Bronchial epithelial cell (primary cell): ENCODE data around the gene PTPN21. TPM values are rescaled to one million over a fixed set of nuclear protein-coding genes. Genes with fewer than 3 reads are reported as not detected.

Experiments used
- DNase-seq: peaks from one replicate; pipeline ENCODE4 v3.0.0-alpha.2; 2010; ENCODE audit warnings: low read depth
- FAIRE-seq: peaks from 2 replicates; lab custom pipeline; 2011; peaks lifted over from hg19 to GRCh38; lab: Jason Lieb, UNC
- H3K27me3 ChIP-seq: 2 replicates; pipeline ENCODE4 v1.5.1; 2011; ENCODE audit warnings: low read length; ENCODE audit not compliant: control insufficient read depth, insufficient read depth
- H3K36me3 ChIP-seq: 2 replicates; pipeline ENCODE4 v1.5.1; 2011; ENCODE audit warnings: low read length; ENCODE audit not compliant: control insufficient read depth, insufficient read depth
- H3K4me3 ChIP-seq: 2 replicates; pipeline ENCODE4 v1.5.1; 2011; ENCODE audit warnings: mild to moderate bottlenecking, low read depth, low read length, control low read depth
- total RNA-seq: library from RNA; depleted of rRNA; stranded (reverse); fragments of >200 nt; gene quantifications from 2 replicates; pipeline ENCODE4 v1.2.1, GENCODE V29; 2014
- TF ChIP-seq, protein P1 (sequence below): IDR thresholded peaks from 2 replicates; pipeline ENCODE4 v1.5.1; 2011; ENCODE audit warnings: mild to moderate bottlenecking, moderate library complexity, low read length, control low read depth, inconsistent platforms; ENCODE audit not compliant: insufficient read depth, severe bottlenecking

The PTPN21 gene
- total RNA-seq, 1 donor from 2014 or later: 7.6 TPM

DNA sequence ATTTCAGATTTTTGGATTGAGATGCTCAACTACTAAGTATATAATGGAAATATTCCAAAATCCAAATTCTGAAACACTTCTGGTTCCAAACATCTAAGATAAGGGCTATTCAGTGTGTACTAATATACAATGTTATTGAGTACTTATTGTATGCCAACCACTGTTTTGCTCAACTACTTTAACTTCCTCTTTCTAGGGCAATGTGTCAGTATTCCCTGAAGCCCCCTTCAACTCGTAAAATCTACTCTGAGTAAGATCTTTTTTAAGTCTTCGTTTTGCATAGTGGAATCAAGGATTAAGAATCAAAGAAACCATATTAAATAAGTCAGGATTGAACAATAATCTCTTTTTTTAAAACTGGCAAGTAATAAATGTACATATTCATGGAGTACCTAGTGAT, 123.8 kb downstream of the PTPN21 start:
- no peak for FAIRE-seq
- H3K36me3 ChIP-seq: no peaks in the 10 kb centered on the region
- TF ChIP-seq, protein P1, sequence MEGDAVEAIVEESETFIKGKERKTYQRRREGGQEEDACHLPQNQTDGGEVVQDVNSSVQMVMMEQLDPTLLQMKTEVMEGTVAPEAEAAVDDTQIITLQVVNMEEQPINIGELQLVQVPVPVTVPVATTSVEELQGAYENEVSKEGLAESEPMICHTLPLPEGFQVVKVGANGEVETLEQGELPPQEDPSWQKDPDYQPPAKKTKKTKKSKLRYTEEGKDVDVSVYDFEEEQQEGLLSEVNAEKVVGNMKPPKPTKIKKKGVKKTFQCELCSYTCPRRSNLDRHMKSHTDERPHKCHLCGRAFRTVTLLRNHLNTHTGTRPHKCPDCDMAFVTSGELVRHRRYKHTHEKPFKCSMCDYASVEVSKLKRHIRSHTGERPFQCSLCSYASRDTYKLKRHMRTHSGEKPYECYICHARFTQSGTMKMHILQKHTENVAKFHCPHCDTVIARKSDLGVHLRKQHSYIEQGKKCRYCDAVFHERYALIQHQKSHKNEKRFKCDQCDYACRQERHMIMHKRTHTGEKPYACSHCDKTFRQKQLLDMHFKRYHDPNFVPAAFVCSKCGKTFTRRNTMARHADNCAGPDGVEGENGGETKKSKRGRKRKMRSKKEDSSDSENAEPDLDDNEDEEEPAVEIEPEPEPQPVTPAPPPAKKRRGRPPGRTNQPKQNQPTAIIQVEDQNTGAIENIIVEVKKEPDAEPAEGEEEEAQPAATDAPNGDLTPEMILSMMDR: no peak
- DNase-seq: no peak
- no peak overlapping the region for H3K4me3 ChIP-seq
- no peaks in the 10 kb centered on the region for H3K27me3 ChIP-seq

DNA sequence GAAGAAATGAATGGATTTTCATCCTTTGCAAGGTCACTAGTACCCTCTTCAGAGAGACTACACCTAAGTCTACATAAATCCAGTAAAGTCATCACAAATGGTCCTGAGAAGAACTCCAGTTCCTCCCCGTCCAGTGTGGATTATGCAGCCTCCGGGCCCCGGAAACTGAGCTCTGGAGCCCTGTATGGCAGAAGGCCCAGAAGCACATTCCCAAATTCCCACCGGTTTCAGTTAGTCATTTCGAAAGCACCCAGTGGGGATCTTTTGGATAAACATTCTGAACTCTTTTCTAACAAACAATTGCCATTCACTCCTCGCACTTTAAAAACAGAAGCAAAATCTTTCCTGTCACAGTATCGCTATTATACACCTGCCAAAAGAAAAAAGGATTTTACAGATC, 128.5 kb downstream of the PTPN21 start:
- no peak for DNase-seq
- FAIRE-seq: peak; percentile 36

DNA sequence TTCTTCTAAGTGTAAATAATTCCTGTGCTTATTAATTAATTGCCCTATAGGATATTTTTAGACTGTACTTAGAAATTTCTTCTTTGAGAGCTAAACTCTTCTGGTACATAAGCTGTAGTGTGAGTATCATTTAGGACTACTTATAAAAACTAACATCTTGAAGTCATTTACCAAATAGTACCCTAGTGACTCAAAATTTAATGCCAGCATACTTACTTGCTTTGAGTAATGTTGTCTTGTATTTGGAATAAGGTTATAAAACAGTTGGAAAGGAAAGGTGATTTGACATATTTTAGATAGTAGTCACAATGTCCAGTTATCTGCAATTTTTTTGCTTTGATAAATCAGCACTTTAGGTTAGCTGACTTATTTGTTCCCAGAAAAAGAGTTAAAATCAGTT, 130.2 kb downstream of the PTPN21 start:
- Histone ChIP-seq H3K4me3 (no peak overlapping the region), H3K27me3 (no peaks in the 10 kb centered on the region), H3K36me3 (no peaks in the 10 kb centered on the region)
- TF ChIP-seq, protein P1: no peak
- DNase-seq (no peak), FAIRE-seq (no peak)

More for the DNA sequence above, 128.5 kb downstream of the PTPN21 start:
- Histone ChIP-seq H3K27me3 (no peaks in the 10 kb centered on the region), H3K4me3 (no peak overlapping the region), H3K36me3 (no peaks in the 10 kb centered on the region)
- TF ChIP-seq, protein P1: no peak

DNA sequence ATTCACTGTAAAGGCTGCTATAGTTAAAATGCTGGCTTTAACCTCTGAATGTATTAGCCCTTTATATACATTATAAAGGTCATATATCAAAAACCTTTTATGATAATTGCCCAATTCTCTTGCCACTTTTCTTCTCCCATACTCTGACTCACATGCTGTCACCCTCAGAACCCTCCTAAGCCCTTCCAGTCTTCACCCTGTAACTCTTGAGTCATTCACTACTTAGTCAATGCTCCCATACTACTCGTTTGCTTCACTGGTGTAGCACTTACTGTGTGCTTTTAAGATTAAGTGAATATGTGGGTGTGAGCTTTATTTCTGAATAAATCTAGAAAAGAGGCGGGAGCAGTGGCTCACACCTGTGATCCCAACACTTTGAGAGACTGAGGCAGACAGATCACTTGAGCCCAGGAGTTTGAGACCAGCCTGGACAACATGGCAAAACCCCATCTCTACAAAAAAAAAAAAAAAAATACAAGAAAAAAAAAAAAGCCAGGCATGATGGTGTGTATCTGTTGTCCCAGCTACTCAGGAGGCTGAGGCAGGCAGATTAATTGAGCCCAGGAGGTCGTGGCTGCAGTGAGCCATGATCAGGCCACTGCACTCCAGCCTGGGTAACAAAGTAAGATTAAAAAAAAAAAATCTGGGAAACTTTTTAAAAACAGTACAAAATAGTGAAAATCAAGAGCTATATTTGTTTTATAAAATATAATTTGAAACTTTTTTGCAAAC, 131.7 kb downstream of the PTPN21 start:
- peak; percentile 95 for DNase-seq
- TF ChIP-seq, protein P1: no peak
- no peaks in the 10 kb centered on the region for H3K36me3 ChIP-seq
- H3K4me3 ChIP-seq: no peak overlapping the region
- FAIRE-seq: no peak
- H3K27me3 ChIP-seq: no peaks in the 10 kb centered on the region

DNA sequence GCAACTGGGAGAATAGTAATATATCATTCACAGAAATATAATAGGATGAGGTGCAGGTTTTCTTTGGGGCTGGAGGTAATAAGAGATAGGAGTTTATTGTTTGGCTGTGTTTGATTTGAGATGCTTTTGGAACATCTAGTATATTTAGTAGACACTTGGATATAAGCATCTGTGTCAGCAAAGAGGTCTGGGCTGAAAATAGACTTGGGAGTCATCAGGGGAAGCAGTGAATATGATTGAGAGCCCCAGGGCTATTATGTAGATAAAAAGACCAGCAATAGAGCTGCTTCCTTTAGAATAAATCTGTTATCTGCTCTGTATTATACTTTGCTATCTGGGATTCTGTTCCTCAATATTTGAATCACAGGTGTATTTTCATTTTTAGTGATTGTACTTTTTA, 132.8 kb downstream of the PTPN21 start:
- Histone ChIP-seq H3K4me3 (no peak overlapping the region), H3K36me3 (peaks cover 1% of the 10 kb centered on the region), H3K27me3 (no peaks in the 10 kb centered on the region)
- FAIRE-seq (no peak), DNase-seq (peak; percentile 1)
- TF ChIP-seq, protein P1: no peak

DNA sequence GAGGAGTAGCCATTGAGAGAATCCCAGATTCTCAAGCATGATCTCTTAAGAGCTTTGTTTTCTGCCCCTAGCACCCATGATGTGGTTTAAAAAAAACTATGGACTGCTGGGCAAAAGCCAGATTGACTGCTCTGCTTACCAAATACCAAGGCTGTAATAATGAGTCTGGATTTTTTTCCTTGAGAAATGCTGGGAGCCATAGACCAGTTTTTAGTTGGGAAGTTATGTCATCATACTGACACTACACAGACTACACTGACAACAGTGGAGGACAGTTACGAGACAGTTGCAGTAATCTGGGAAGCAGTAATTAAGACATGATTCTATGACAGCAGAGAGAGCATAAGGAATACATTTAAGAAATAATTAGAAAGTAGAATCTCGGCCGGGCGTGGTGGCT, 133.5 kb downstream of the PTPN21 start:
- Histone ChIP-seq H3K4me3 (no peak overlapping the region), H3K27me3 (no peaks in the 10 kb centered on the region), H3K36me3 (peaks cover 1% of the 10 kb centered on the region)
- no peak for DNase-seq
- TF ChIP-seq, protein P1: no peak
- no peak for FAIRE-seq
